Erythroblast (primary cell): ENCODE results near the gene GATA2.

Experiments
- GATA1 ChIP-seq: IDR thresholded peaks from 2 replicates; pipeline ENCODE4 v1.6.1; 2011; ENCODE audit warnings: low read depth, mild to moderate bottlenecking, control low read depth, low read length, moderate library complexity
- POLR2A ChIP-seq: IDR thresholded peaks from 2 replicates; pipeline ENCODE4 v1.6.1; 2011; ENCODE audit warnings: mild to moderate bottlenecking, low read length

DNA sequence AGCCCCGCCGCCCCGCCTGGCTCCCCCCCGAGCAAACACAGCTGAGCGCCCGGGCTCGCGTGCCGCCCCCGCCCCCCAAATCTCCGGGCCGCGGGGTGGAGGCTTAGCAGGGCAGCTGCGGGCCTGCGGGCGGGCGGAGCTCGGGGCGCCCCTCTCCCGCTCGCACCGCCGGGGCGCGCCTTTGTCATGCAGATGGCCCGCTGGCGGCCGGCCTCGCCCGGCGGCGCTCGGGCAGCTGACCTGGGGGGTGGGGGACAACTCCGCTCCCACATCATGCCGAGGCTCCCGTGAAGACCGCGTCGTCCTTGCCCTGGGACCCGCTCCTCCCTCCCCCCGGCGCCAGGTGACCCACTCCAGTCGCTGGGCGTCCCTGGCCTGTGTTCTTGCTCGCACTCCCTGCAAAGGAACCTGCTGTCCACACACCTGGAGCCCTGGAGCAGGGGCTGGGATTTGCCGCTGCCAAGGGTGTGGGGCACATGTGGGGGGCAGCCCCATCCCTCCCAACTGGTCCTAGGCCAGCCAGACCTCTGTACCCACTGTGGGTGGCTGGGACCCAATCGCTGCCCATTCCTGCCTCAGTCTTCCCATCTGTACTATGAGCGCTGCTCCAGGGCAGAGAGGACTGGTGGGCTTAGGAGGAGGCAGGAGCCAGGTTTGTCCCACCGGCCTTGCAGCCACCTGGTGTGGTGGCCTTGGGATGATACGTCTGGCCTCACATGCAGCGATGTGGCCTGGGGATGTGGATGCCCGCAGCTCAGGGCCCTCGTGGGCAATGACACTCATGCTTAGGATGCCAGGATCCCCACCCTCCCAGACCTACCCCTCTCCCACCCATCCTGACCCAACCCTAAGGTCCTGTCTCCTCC is 59.8 kb downstream of the GATA2 start:
- TF ChIP-seq POLR2A (no peak), GATA1 (no peak)
